ENCODE measurements around the gene KLK2. TPM values are rescaled to one million over a fixed set of nuclear protein-coding genes. Genes with fewer than 3 reads are reported as not detected.

The KLK2 gene
- total and polyA plus RNA-seq, 9 donors, result not detected

DNA sequence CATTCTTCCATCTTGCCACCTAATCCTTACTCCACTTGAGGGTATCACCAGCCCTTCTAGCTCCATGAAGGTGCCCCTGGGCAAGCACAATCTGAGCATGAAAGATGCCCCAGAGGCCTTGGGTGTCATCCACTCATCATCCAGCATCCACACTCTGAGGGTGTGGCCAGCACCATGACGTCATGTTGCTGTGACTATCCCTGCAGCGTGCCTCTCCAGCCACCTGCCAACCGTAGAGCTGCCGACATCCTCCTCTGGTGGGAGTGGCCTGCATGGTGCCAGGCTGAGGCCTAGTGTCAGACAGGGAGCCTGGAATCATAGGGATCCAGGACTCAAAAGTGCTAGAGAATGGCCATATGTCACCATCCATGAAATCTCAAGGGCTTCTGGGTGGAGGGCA, 21.6 kb upstream of the KLK2 start:
- WGBS, 3 donors, result 62 to 75% (median 65%) methylated on average over 4 of the region's 4 CpGs
- Histone ChIP-seq H3K4me1 (ENCODE audit: insufficient read depth) (no peaks in the 10 kb centered on the region), H3K36me3 (no peaks in the 10 kb centered on the region), H3K27ac (no peak overlapping the region), H3K27me3 (no peaks in the 10 kb centered on the region), H3K4me3 (no peak overlapping the region), H3K9me3 (no peaks in the 10 kb centered on the region)
- intact Hi-C loops (cut with DNase I), result no loop called here
- DNase-seq, result no peak
- no peak for TF ChIP-seq POLR2A (IDR thresholded peaks at IDR 0.05)
- no peak for TF ChIP-seq EP300 (IDR thresholded peaks at IDR 0.05)
- TF ChIP-seq, protein P1, sequence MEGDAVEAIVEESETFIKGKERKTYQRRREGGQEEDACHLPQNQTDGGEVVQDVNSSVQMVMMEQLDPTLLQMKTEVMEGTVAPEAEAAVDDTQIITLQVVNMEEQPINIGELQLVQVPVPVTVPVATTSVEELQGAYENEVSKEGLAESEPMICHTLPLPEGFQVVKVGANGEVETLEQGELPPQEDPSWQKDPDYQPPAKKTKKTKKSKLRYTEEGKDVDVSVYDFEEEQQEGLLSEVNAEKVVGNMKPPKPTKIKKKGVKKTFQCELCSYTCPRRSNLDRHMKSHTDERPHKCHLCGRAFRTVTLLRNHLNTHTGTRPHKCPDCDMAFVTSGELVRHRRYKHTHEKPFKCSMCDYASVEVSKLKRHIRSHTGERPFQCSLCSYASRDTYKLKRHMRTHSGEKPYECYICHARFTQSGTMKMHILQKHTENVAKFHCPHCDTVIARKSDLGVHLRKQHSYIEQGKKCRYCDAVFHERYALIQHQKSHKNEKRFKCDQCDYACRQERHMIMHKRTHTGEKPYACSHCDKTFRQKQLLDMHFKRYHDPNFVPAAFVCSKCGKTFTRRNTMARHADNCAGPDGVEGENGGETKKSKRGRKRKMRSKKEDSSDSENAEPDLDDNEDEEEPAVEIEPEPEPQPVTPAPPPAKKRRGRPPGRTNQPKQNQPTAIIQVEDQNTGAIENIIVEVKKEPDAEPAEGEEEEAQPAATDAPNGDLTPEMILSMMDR (IDR thresholded peaks at IDR 0.05), result no peak

DNA sequence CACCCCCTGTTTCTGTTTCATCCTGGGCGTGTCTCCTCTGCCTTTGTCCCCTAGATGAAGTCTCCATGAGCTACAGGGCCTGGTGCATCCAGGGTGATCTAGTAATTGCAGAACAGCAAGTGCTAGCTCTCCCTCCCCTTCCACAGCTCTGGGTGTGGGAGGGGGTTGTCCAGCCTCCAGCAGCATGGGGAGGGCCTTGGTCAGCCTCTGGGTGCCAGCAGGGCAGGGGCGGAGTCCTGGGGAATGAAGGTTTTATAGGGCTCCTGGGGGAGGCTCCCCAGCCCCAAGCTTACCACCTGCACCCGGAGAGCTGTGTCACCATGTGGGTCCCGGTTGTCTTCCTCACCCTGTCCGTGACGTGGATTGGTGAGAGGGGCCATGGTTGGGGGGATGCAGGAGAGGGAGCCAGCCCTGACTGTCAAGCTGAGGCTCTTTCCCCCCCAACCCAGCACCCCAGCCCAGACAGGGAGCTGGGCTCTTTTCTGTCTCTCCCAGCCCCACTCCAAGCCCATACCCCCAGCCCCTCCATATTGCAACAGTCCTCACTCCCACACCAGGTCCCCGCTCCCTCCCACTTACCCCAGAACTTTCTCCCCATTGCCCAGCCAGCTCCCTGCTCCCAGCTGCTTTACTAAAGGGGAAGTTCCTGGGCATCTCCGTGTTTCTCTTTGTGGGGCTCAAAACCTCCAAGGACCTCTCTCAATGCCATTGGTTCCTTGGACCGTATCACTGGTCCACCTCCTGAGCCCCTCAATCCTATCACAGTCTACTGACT, 18.4 kb upstream of the KLK2 start, which contains the start of gene KLK3:
KLK3 (plus strand) TSS at position 280 of the 775 bp plus-strand sequence; CDS start at position 321, 41 bp downstream.
- Histone ChIP-seq H3K27me3 (no peaks in the 10 kb centered on the region), H3K36me3 (no peaks in the 10 kb centered on the region), H3K9me3 (no peaks in the 10 kb centered on the region)

DNA sequence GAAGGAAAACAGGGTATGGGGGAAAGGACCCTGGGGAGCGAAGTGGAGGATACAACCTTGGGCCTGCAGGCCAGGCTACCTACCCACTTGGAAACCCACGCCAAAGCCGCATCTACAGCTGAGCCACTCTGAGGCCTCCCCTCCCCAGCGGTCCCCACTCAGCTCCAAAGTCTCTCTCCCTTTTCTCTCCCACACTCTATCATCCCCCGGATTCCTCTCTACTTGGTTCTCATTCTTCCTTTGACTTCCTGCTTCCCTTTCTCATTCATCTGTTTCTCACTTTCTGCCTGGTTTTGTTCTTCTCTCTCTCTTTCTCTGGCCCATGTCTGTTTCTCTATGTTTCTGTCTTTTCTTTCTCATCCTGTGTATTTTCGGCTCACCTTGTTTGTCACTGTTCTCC, 15.9 kb upstream of the KLK2 start:
- 36 to 48% (median 43%) methylated on average over 6 of the region's 6 CpGs for WGBS, 3 donors
- intact Hi-C loops (cut with DNase I), result no loop called here
- TF ChIP-seq POLR2A (IDR thresholded peaks at IDR 0.05) (no peak), EP300 (IDR thresholded peaks at IDR 0.05) (no peak)
- TF ChIP-seq, protein P1 (IDR thresholded peaks at IDR 0.05), result no peak
- Histone ChIP-seq H3K27me3 (no peaks in the 10 kb centered on the region), H3K36me3 (no peaks in the 10 kb centered on the region), H3K9me3 (no peaks in the 10 kb centered on the region), H3K4me1 (ENCODE audit: insufficient read depth) (no peaks in the 10 kb centered on the region), H3K4me3 (no peak overlapping the region), H3K27ac (no peak overlapping the region)
- no peak for DNase-seq

More for the DNA sequence above, 18.4 kb upstream of the KLK2 start, which contains the start of gene KLK3:
- H3K27ac ChIP-seq, result no peak within 1 kb of the TSS
- TF ChIP-seq POLR2A (IDR thresholded peaks at IDR 0.05) (no peak), EP300 (IDR thresholded peaks at IDR 0.05) (no peak)
- TF ChIP-seq, protein P1 (IDR thresholded peaks at IDR 0.05), result no peak
- 53 to 64% (median 58%) methylated on average over 9 of the region's 9 CpGs for WGBS, 3 donors
- no peak within 1 kb of the TSS for H3K4me3 ChIP-seq
- intact Hi-C loops (cut with DNase I), result no loop called here
- DNase-seq, result no peak
- H3K4me1 ChIP-seq (ENCODE audit: insufficient read depth), result no peaks in the 10 kb centered on the region

DNA sequence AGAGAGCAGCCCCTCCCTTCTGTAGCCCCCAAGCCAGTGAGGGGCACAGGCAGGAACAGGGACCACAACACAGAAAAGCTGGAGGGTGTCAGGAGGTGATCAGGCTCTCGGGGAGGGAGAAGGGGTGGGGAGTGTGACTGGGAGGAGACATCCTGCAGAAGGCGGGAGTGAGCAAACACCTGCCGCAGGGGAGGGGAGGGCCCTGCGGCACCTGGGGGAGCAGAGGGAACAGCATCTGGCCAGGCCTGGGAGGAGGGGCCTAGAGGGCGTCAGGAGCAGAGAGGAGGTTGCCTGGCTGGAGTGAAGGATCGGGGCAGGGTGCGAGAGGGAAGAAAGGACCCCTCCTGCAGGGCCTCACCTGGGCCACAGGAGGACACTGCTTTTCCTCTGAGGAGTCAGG, 14.4 kb upstream of the KLK2 start:
- Histone ChIP-seq H3K36me3 (no peaks in the 10 kb centered on the region), H3K4me1 (ENCODE audit: insufficient read depth) (no peaks in the 10 kb centered on the region), H3K4me3 (no peak overlapping the region), H3K27me3 (no peaks in the 10 kb centered on the region), H3K9me3 (no peaks in the 10 kb centered on the region), H3K27ac (no peak overlapping the region)
- DNase-seq, result no peak
- intact Hi-C loops (cut with DNase I), result no loop called here
- TF ChIP-seq POLR2A (IDR thresholded peaks at IDR 0.05), result no peak
- TF ChIP-seq EP300 (IDR thresholded peaks at IDR 0.05), result no peak
- TF ChIP-seq, protein P1 (IDR thresholded peaks at IDR 0.05), result no peak
- WGBS, 3 donors, result 23 to 48% (median 30%) methylated on average over 7 of the region's 7 CpGs
